GM12873 (cell line): ENCODE measurements around the gene CHST13.

Source experiments
- CTCF ChIP-seq: IDR thresholded peaks from 2 replicates; pipeline ENCODE4 v1.5.1; 2012; ENCODE audit warnings: low read depth, mild to moderate bottlenecking, moderate library complexity, low read length, control low read depth; ENCODE audit not compliant: insufficient read depth; ENCODE audit errors: missing control alignments

CHST13 gene

DNA sequence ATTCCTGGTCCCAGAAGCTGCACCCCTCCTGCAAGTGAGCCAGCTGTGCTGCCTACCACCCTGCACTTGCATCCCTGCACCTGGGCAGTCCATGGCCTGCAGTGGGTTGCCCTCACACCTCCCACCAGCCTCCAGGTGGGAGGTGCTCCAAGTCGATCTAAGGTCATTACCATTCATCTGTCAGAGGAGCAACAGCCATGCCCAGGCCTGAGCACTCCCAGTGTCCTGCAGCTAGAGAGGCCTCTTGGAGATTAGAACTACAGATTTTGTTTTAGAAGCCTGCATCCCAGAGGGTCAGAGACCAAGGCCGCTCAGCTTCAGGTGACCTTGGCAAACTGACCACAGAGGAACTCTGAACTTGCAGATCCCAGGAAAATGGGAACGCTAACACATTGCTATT, 39.3 kb upstream of the CHST13 start:
- no peak for TF ChIP-seq CTCF

GRCh38 chr3:126485176-126485897, 38.6 kb upstream of the CHST13 start:
- no peak for TF ChIP-seq CTCF

- TF ChIP-seq CTCF = no peak
Observed at GRCh38 chr3:126485956-126486355, 38.0 kb upstream of the CHST13 start.

- TF ChIP-seq CTCF = no peak
Observed at GRCh38 chr3:126486360-126486847, 37.6 kb upstream of the CHST13 start.

DNA sequence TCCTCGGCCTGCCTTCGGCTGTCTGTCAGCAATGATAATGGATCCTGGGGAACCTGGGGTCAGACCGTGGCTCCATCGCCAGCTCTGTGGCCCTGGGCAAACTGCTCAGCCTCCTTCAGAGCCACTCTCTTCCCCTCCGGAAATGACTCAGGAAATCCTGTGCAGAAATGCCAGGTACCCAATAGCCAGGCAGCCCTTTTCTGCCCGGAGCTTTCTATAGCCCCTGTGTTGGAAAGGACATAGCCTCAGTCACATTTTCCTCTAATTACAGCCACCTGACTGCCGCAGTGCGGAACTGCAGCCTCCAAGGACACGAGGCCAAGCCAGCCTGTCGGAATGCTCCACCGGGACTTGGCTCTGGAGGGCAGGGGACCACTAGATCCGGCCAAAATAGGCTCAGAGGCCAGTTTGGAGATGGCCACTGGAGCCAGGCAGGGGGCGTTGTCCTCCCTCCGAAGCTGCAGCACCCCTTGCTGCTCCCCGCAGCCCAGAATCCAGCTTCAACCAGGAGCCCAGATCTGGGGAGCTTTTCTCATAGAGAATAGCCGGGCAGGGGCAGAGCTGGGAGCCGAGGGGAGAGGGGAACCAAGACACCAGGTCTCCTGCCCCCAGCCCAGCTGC, 36.7 kb upstream of the CHST13 start:
- peak; percentile 3 for TF ChIP-seq CTCF

- no peak for TF ChIP-seq CTCF
Observed at GRCh38 chr3:126488185-126488584, 35.8 kb upstream of the CHST13 start.

- TF ChIP-seq CTCF = no peak
Observed at GRCh38 chr3:126488886-126489569, 34.9 kb upstream of the CHST13 start.
